Neural cell (in vitro differentiated cells): ENCODE results near the gene SEC23A. TPM values are rescaled to one million over a fixed set of nuclear protein-coding genes. Genes with fewer than 3 reads are reported as not detected.

Source experiments
- H2AFZ ChIP-seq: fragments of 200-600, 300-800 bp; sonication (generic), shearing (Covaris generic); 2 replicates; pipeline ENCODE4 v1.6.0; 2014; ENCODE audit warnings: low read depth, mild to moderate bottlenecking, antibody characterized with exemption, low read length, moderate library complexity
- H3F3A ChIP-seq: fragments of 200-600 bp; shearing (Covaris generic); 2 replicates; pipeline ENCODE4 v1.6.1; 2016; ENCODE audit warnings: mild to moderate bottlenecking, moderate library complexity, mixed read lengths, antibody characterized with exemption, low read length; ENCODE audit not compliant: insufficient read depth, poor library complexity, severe bottlenecking
- H3K27ac ChIP-seq: fragments of 200-600, 300-800 bp; sonication (generic), shearing (Covaris generic); 2 replicates; pipeline ENCODE4 v1.5.1; 2014; ENCODE audit warnings: mild to moderate bottlenecking, low read length, moderate library complexity
- H3K27me3 ChIP-seq: fragments of 300-800, 200-600 bp; sonication (generic), shearing (Covaris generic); 2 replicates; pipeline ENCODE4 v1.6.0; 2014; ENCODE audit warnings: mild to moderate bottlenecking, low read depth, low read length, moderate library complexity; ENCODE audit not compliant: insufficient read depth
- H3K36me3 ChIP-seq: fragments of 300-800, 200-600 bp; sonication (generic), shearing (Covaris generic); 2 replicates; pipeline ENCODE4 v1.5.1; 2014; ENCODE audit warnings: mild to moderate bottlenecking, antibody characterized with exemption, low read length, moderate library complexity; ENCODE audit not compliant: insufficient read depth
- H3K4me2 ChIP-seq: fragments of 300-800, 200-600 bp; sonication (generic), shearing (Covaris generic); 2 replicates; pipeline ENCODE4 v1.6.0; 2014; ENCODE audit warnings: mild to moderate bottlenecking, low read length
- H3K4me3 ChIP-seq: fragments of 300-800, 200-600 bp; sonication (generic), shearing (Covaris generic); 2 replicates; pipeline ENCODE4 v1.5.1; 2014; ENCODE audit warnings: mild to moderate bottlenecking, low read length, moderate library complexity
- H3K79me2 ChIP-seq: fragments of 200-600 bp; shearing (Covaris generic); replicated peaks from 2 replicates; pipeline ENCODE4 v1.6.0; 2014; ENCODE audit warnings: mild to moderate bottlenecking, low read length, moderate library complexity; ENCODE audit not compliant: insufficient read depth
- H3K9ac ChIP-seq: fragments of 300-800, 200-600 bp; sonication (generic), shearing (Covaris generic); 2 replicates; pipeline ENCODE4 v1.6.1; 2016; ENCODE audit warnings: mild to moderate bottlenecking, low read length, mixed read lengths
- H3K9me2 ChIP-seq: fragments of 200-600 bp; shearing (Covaris generic); 2 replicates; pipeline ENCODE4 v1.6.1; 2016; ENCODE audit warnings: mild to moderate bottlenecking, low read length, mixed read lengths; ENCODE audit not compliant: insufficient read depth
- H3K9me3 ChIP-seq: fragments of 200-600, 300-800 bp; sonication (generic), shearing (Covaris generic); 2 replicates; pipeline ENCODE4 v1.6.1; 2016; ENCODE audit warnings: mild to moderate bottlenecking, mixed run types, low read length, moderate library complexity, mixed read lengths
- H4K20me1 ChIP-seq: fragments of 200-600 bp; shearing (Covaris generic); 2 replicates; pipeline ENCODE4 v1.6.1; 2016; ENCODE audit warnings: mild to moderate bottlenecking, mixed run types; ENCODE audit not compliant: insufficient read depth
- CTCF ChIP-seq: fragments of 450-650 bp; IDR thresholded peaks from 2 replicates; pipeline ENCODE4 v1.5.1; 2014; ENCODE audit warnings: antibody characterized with exemption, mild to moderate bottlenecking, moderate library complexity; ENCODE audit not compliant: poor library complexity, severe bottlenecking
- EP300 ChIP-seq: fragments of 450-650 bp; conservative IDR thresholded peaks from 2 replicates; pipeline ENCODE4 v1.6.1; 2014; ENCODE audit warnings: antibody characterized with exemption, mild to moderate bottlenecking, moderate library complexity; ENCODE audit not compliant: poor library complexity, severe bottlenecking
- EZH2 ChIP-seq: fragments of 200-600, 300-800 bp; shearing (Covaris generic), sonication (generic); IDR thresholded peaks from 2 replicates; pipeline ENCODE4 v1.6.1; 2014; ENCODE audit warnings: antibody characterized with exemption, low read length, borderline replicate concordance, mild to moderate bottlenecking; ENCODE audit not compliant: insufficient read depth, poor library complexity, severe bottlenecking
- MXI1 ChIP-seq: fragments of 450-650 bp; conservative IDR thresholded peaks from 2 replicates; pipeline ENCODE4 v1.6.1; 2014; ENCODE audit warnings: antibody characterized with exemption, mild to moderate bottlenecking; ENCODE audit not compliant: poor library complexity, severe bottlenecking
- POLR2AphosphoS5 ChIP-seq: IDR thresholded peaks from 2 replicates; pipeline ENCODE4 v1.6.1; 2012
- RAD21 ChIP-seq: fragments of 450-650 bp; conservative IDR thresholded peaks from 2 replicates; pipeline ENCODE4 v1.6.1; 2014; ENCODE audit warnings: antibody characterized with exemption, mild to moderate bottlenecking, moderate library complexity
- SMC3 ChIP-seq: fragments of 450-650 bp; conservative IDR thresholded peaks from 2 replicates; pipeline ENCODE4 v1.6.1; 2014; ENCODE audit warnings: antibody characterized with exemption, mild to moderate bottlenecking, moderate library complexity; ENCODE audit not compliant: poor library complexity
- TAF1 ChIP-seq: IDR thresholded peaks from 2 replicates; pipeline ENCODE4 v1.6.1; 2012; ENCODE audit warnings: low read depth
- polyA plus RNA-seq: library from polyadenylated mRNA; depleted of rRNA; stranded (reverse); fragments of >200 nt; gene quantifications from 2 replicates; pipeline ENCODE4 v1.2.3, GENCODE V29; 2014
- TF ChIP-seq, protein P1 (sequence below): IDR thresholded peaks from 2 replicates; pipeline ENCODE4 v1.6.1; 2012; ENCODE audit warnings: borderline replicate concordance

Gene SEC23A
- polyA plus RNA-seq, 1 donor from 2014 or later: 107 TPM

DNA sequence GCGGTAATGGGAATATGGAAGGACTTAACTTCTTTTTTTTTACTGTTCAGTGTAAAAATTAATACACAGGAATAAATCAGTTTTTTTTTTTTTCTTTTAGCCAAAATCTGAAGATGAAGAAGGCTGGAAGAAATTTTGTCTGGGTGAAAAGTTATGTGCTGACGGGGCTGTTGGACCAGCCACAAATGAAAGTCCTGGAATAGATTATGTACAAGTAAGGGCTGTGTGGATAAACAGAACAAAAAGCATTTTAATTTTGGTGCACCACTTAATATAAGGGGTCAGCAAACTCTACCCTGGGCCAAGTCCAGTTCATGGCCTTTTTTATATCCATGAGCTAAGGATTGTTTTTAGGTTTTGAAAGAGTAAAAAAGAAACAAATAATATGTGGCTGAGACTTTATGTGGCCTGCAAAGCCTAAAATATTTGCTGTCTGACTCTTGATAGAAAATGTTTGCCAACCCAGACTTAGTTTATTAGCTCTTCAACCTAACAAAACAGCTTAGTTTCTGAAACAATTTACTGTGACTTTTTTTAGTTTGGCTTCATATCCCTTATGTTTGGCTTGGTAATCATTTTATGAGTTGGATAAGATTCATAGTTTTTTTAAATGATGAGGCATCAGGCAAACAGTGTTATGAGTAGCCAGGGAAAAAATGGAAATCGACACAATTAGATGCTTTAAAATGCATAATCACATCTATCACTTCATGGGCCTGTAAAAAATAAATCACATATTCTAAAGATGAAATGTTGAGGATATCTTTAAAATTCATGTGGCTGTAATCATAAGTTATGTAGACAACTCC, 19.5 kb upstream of the SEC23A start:
- Histone ChIP-seq H3K4me3 (no peak overlapping the region), H3K9me3 (no peaks in the 10 kb centered on the region), H3K27me3 (no peaks in the 10 kb centered on the region), H2AFZ (no peak overlapping the region), H3K79me2 (no peaks in the 10 kb centered on the region), H3F3A (no peaks in the 10 kb centered on the region), H4K20me1 (no peaks in the 10 kb centered on the region), H3K9ac (no peak overlapping the region), H3K9me2 (no peaks in the 10 kb centered on the region), H3K27ac (no peak overlapping the region), H3K4me2 (no peak overlapping the region), H3K36me3 (no peaks in the 10 kb centered on the region)
- no peak for TF ChIP-seq TAF1
- no peak for TF ChIP-seq MXI1
- TF ChIP-seq EZH2: no peak
- no peak for TF ChIP-seq SMC3
- TF ChIP-seq POLR2AphosphoS5: no peak
- TF ChIP-seq RAD21: no peak

DNA sequence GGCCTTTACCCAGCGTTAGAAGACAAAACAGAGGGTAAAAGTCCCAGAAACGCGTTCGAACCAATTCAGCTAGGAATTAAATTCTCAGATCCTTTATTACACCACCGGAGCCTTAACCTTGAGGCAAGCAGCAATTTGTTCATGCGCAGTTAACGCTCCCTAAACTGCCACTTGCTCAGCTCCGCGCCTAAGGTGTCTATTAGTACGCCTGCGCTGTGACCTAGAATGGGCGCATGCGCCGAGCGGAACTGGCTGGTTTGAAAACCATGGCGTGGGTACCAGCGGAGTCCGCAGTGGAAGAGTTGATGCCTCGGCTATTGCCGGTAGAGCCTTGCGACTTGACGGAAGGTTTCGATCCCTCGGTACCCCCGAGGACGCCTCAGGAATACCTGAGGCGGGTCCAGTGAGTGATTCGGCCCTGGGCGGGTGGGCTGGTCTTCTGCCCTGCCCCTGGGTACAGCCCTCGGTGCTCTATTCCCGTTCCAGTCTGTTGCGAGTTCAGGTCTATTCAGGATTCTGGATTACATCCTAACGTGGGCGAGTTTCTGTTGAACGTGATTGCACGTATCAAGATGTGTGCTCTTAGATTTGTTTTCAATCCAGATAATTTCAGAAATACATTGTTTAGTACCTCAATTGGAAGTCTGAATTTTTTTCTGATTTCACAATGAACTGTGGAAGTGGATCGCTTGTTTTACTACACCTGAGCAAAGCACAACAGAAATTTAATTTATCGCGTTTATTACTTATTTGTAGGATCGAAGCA, 11.2 kb upstream of the SEC23A start, which contains the start of gene GEMIN2:
GEMIN2 (plus strand) TSS at position 251 of the 766 bp plus-strand sequence; CDS start at position 267, 16 bp downstream.
- Histone ChIP-seq H3K4me2 (peak within 1 kb of the TSS; percentile 97), H3K9me2 (no peaks in the 10 kb centered on the region), H2AFZ (peak within 1 kb of the TSS; percentile 96), H3K9me3 (no peaks in the 10 kb centered on the region), H3K9ac (peak within 1 kb of the TSS; percentile 73), H3K4me3 (peak within 1 kb of the TSS; percentile 79), H3F3A (no peaks in the 10 kb centered on the region), H4K20me1 (no peaks in the 10 kb centered on the region), H3K36me3 (no peaks in the 10 kb centered on the region), H3K79me2 (peaks cover 8% of the 10 kb centered on the region), H3K27me3 (no peaks in the 10 kb centered on the region), H3K27ac (peak within 1 kb of the TSS; percentile 80)
- TF ChIP-seq EP300 (no peak), RAD21 (no peak), MXI1 (peak; percentile 92), EZH2 (no peak), TAF1 (no peak), SMC3 (peak; percentile 39), POLR2AphosphoS5 (peak; percentile 88), CTCF (no peak)
- TF ChIP-seq, protein P1, sequence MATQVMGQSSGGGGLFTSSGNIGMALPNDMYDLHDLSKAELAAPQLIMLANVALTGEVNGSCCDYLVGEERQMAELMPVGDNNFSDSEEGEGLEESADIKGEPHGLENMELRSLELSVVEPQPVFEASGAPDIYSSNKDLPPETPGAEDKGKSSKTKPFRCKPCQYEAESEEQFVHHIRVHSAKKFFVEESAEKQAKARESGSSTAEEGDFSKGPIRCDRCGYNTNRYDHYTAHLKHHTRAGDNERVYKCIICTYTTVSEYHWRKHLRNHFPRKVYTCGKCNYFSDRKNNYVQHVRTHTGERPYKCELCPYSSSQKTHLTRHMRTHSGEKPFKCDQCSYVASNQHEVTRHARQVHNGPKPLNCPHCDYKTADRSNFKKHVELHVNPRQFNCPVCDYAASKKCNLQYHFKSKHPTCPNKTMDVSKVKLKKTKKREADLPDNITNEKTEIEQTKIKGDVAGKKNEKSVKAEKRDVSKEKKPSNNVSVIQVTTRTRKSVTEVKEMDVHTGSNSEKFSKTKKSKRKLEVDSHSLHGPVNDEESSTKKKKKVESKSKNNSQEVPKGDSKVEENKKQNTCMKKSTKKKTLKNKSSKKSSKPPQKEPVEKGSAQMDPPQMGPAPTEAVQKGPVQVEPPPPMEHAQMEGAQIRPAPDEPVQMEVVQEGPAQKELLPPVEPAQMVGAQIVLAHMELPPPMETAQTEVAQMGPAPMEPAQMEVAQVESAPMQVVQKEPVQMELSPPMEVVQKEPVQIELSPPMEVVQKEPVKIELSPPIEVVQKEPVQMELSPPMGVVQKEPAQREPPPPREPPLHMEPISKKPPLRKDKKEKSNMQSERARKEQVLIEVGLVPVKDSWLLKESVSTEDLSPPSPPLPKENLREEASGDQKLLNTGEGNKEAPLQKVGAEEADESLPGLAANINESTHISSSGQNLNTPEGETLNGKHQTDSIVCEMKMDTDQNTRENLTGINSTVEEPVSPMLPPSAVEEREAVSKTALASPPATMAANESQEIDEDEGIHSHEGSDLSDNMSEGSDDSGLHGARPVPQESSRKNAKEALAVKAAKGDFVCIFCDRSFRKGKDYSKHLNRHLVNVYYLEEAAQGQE: peak; percentile 59
